ENCODE results near the gene SLC2A2.

DNA sequence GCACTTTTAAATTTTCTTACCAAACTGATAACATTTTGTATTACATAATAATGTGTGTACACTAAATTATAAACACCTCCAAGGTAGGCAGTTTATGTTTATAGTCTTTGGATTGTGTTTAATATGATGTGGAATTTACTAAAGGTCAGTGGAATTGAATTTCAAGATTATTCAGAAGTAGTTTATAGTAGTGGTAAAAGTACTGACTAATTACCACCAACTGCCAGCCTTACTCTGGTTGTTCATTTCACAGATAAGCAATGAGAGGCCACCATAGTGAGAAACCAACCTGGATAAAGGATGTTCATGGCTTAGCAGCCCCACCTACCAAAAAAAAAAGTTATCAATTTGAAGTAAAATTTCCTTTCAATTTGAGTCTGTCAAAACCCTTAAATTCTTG lies 64.1 kb downstream of the SLC2A2 start:
- TF ChIP-seq EZH2phosphoT487 (IDR thresholded peaks at IDR 0.05; ENCODE audit: insufficient read depth, low read depth) (no peak), EZH2 (IDR thresholded peaks at IDR 0.05; ENCODE audit: insufficient read depth, poor library complexity, severe bottlenecking) (no peak)

Data from GM23248 (cell line).